ELR (cell line): ENCODE measurements around the gene ATP6V1C2.
"Not testable (repeated sequence)": the region's sequence is repeated elsewhere in the genome, so short reads cannot be mapped to it uniquely, and the experiment has no call there.

Source experiments
- DNase-seq: peaks from one replicate; pipeline ENCODE4 v3.0.0-alpha.2; 2015; ENCODE audit warnings: low read depth

ATP6V1C2 gene

DNA sequence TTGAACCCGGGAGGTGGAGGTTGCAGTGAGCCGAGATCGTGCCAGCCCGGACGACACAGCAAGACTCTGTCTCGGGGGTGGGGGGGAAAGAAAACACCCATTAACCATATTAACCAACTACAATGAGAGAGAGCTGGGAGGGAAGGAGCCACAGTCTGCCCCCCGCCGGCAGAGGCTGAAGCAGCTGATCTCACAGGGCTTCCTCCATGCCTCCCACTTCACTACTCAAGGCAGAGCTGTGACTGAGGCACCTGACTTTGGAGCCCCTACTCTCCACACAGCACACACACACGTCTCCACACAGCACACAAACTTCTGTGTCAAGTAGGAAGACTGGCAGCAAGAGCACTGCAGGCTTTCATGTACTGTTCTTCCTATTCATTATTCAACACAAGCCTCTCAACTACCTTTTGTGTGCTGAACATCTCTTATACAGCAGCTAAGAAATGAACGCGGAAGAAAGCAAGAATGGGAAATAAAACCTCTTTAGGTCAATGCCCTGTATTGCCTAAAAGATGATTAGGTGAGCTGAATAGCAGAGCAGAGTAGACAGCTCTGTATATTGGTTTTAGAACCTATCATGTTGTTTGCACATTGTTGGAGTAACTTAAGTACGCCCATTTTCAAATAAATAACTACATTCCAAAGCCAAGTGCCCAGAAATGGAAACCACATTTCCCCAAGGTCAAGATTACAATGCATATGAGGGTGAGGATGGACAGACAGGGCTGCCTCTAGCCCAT, 65.0 kb downstream of the ATP6V1C2 start:
- DNase-seq: no peak

DNA sequence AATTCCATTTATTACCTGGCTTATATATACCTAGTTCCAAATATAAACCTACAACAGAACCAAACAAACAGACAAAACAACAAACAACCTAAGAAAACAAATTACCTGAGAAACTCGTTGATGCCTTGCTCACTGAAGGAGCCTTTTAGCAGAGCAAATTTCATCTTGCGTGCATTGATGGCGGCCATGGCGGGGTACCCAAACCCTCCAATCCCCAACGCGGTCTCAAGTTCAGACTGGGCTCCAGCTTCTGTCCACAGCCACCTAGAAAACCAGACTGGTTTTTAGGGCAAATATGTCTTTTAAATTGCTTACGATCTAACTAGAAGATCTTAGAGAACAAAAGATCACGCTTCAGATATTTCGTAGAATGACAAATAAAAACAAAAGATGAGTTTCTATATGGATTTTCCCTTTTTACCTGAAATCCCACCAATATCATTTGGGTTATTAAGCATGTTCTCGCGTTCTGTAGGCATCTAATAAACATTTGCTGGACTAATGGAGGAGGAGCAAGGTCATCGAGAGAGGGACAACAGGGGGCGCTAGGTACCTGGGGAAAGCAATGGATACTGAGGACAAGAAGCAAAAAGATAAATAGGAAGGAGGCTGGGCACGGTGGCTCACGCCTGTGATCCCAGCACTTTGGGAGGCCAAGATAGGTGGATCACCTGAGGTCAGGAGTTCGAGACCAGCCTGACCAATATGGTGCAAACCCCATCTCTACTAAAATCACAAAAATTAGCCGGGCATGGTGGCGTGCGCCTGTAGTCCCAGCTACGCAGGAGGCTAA, 65.9 kb downstream of the ATP6V1C2 start:
- DNase-seq: peak; percentile 14

- no peak for DNase-seq
Observed at GRCh38 chr2:10788855-10789254, 67.4 kb downstream of the ATP6V1C2 start.

DNA sequence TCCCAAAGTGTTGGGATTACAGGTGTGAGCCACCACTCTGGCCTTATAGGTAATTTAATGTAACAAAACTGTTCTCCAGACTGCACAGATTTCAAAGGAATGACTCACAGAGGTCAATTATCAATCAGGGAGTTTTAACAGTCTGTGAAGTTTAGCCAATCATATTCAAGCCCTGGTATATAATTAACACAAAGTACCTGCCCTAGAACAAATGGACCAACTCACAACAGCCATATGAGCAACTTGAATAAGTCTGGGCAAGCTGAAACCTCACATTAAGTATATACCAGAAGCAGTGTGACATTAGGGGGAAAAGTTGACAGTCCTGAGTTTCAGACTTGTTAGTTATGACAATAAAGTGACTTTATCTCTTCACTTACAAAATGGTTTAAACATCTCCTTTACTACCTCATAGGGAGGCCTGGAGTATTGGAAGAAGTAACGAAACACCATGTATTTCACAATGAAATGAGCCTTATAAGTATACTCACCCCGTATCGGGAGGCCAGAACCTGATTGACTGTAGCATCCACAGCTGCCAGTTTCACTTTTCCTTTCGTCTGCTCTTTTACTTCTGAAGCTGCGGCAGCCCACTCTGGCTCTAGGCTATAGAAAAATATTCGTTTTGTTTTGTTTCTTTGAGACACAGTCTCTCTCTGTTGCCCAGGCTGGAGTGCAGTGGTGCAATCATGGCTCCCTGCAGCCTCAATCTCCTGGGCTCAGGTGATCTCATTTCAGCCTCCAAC, 69.0 kb downstream of the ATP6V1C2 start:
- DNase-seq: no peak

GRCh38 chr2:10792001-10792634, 70.7 kb downstream of the ATP6V1C2 start:
- DNase-seq: no peak

- DNase-seq: no peak
Observed at GRCh38 chr2:10792660-10793400, 71.4 kb downstream of the ATP6V1C2 start.

DNA sequence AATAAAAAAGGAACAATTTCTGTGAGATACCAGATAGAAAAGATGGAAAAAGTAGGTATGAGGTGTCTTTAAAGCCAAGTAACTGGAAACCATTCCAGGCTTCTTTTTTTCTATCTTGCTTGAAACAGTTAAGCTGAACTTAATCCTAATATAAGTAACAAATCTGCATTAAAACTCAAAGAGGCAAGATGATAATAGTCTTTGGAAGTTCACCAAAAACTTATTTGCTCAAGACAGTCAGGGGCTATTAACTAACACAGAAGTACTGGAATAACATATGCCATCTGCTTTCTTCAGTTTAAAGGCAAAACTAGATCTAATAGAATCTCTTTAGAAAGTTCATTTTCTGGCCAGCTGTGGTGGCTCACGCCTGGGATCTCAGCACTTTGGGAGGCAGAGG, 72.4 kb downstream of the ATP6V1C2 start:
- no peak for DNase-seq

- no peak for DNase-seq
Observed at GRCh38 chr2:10794876-10795275, 73.4 kb downstream of the ATP6V1C2 start.

GRCh38 chr2:10795508-10796046, 74.1 kb downstream of the ATP6V1C2 start:
- no peak for DNase-seq

GRCh38 chr2:10796703-10797102, 75.3 kb downstream of the ATP6V1C2 start:
- DNase-seq: no peak

DNA sequence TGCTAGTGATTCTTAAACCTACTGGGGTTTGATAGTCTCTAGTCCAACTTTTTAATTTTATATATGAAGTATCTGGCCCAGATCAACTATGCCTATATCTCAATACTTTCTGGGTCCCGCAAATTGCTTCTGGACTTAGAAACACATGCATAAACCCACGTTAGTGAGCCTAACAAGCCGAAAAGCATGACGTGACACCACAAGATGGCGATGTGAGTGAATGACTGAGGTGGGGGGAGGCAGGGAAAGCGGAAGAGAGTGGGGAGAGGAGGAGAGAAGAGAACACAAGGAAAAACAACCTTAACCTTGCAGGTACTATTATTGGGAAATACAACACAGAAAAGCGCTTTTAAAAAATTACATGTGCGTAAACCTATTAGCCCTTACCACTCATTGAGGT, 77.4 kb downstream of the ATP6V1C2 start:
- peak; percentile 13 for DNase-seq

DNA sequence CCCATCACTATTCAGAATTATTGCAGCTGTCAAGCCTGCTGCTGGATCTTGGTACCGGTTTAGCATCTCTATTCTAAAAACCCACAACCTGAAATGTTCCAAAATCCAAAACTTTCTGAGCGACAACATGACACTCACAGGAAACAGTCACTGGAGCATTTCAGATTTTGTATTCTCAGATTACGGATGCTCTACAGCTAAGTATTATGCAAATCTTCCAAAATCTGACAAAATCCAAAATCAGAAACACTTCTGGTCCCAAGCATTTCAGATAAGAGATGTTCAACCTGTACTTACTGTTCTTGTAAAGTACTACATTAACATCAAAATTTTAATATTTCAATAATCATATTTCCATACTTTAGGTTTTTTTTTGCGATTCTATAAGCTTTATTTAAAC, 78.7 kb downstream of the ATP6V1C2 start:
- no peak for DNase-seq

DNA sequence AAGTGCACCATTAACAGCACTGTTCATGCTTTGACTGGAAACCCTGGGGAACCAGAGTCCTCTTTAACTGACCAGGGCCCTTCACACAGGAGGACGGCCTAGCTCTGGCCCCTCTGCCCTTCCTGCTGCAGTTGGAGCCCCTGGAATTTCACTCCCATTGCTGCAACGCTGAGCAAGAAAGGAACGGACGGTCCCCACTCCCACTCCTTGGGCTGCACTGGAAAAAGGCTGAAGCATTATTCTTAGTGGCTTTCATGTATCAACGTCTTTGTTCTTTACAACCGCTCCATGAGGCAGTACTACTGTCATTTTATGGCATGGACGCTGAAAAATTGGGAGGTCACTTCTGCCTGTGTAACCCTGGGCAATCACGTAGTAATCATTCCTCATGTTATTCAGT, 81.2 kb downstream of the ATP6V1C2 start:
- no peak for DNase-seq

- DNase-seq: not testable (repeated sequence)
Observed at GRCh38 chr2:10805990-10806389, 84.6 kb downstream of the ATP6V1C2 start.

DNA sequence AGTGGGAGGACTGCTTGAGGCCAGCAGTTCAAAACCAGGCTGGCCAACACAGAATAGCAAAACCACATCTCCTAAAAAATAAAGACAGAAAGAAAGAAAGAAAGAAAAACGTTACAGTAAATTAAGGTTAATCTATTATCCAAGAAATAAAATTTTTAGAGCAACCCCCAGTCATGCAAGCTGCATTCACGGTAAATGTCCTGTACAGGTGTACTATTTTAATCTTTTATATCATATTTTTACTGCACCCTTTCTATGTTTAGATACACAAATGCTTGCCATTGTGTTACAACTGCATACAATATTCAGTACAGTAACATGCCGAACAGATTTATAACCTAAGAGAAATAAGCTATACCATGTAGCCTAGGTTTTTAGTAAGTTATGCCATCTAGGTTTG, 85.1 kb downstream of the ATP6V1C2 start:
- DNase-seq: no peak

GRCh38 chr2:10810202-10811161, 89.1 kb downstream of the ATP6V1C2 start:
- peak; percentile 19 for DNase-seq

DNA sequence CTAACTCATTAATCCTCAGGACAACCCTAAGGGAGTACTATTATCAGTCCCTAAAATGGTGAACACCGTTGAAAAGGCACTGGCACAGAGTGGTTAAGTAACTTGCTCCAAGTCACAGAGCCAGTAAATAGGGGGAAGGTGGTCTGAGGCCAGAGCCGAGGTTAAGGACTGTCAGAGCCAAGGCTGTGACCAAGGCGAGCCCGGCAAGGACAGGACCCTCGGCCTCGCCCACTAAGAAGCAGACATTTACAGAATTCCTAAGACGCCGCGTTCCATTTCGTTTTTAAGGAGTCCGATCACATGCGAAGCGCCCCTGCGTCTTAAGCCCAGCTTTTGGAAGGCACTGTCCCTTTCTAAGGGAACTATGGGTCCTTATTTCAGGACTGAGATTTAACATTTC, 90.1 kb downstream of the ATP6V1C2 start:
- peak; percentile 35 for DNase-seq

GRCh38 chr2:10812362-10813162, 91.1 kb downstream of the ATP6V1C2 start, which contains the start of gene PDIA6:
Gene PDIA6 (minus strand): TSS chr2:10812785. CDS start chr2:10812696, 89 bp downstream.
- DNase-seq: peak; percentile 97
